H9 (cell line): ENCODE results near the gene TEKT3. TPM values are rescaled to one million over a fixed set of nuclear protein-coding genes. Genes with fewer than 3 reads are reported as not detected.

Source experiments
- DNase-seq: peaks from one replicate; pipeline ENCODE4 v3.0.0-alpha.2; 2017
- H2AFZ ChIP-seq: one replicate; pipeline ENCODE4 v1.6.1; 2013; ENCODE audit warnings: mild to moderate bottlenecking, low read length, control low read depth, moderate library complexity
- H2AK5ac ChIP-seq: 2 replicates; pipeline ENCODE4 v1.6.1; 2013; ENCODE audit warnings: low read length, control low read depth, mixed read lengths; ENCODE audit not compliant: insufficient read length
- H2BK120ac ChIP-seq: one replicate; pipeline ENCODE4 v1.6.1; 2013; ENCODE audit warnings: low read depth, mild to moderate bottlenecking, low read length, control low read depth, inconsistent platforms; ENCODE audit not compliant: poor library complexity, severe bottlenecking
- H2BK12ac ChIP-seq: 2 replicates; pipeline ENCODE4 v1.6.1; 2013; ENCODE audit warnings: low read length, control low read depth, mixed read lengths, low read depth; ENCODE audit not compliant: insufficient read length
- H2BK15ac ChIP-seq: 2 replicates; pipeline ENCODE4 v1.6.1; 2013; ENCODE audit warnings: low read depth, low read length, control low read depth
- H2BK20ac ChIP-seq: one replicate; pipeline ENCODE4 v1.6.1; 2013; ENCODE audit warnings: low read depth, mild to moderate bottlenecking, low read length, control low read depth, inconsistent platforms; ENCODE audit not compliant: poor library complexity, severe bottlenecking
- H2BK5ac ChIP-seq: 2 replicates; pipeline ENCODE4 v1.6.1; 2013; ENCODE audit warnings: low read length, control low read depth, mixed read lengths; ENCODE audit not compliant: insufficient read length
- H3K14ac ChIP-seq: 2 replicates; pipeline ENCODE4 v1.6.1; 2013; ENCODE audit warnings: low read length, control low read depth; ENCODE audit not compliant: insufficient read depth
- H3K18ac ChIP-seq: 2 replicates; pipeline ENCODE4 v1.6.1; 2013; ENCODE audit warnings: low read depth, mild to moderate bottlenecking, mixed read lengths, low read length, control low read depth; ENCODE audit not compliant: insufficient read length
- H3K23ac ChIP-seq: 2 replicates; pipeline ENCODE4 v1.6.1; 2013; ENCODE audit warnings: low read length, control low read depth, mixed read lengths, low read depth; ENCODE audit not compliant: insufficient read length
- H3K23me2 ChIP-seq: 2 replicates; pipeline ENCODE4 v1.6.1; 2013; ENCODE audit warnings: low read depth, mild to moderate bottlenecking, mixed read lengths, low read length, control low read depth; ENCODE audit not compliant: insufficient read length, poor library complexity, severe bottlenecking
- H3K27ac ChIP-seq: 2 replicates; pipeline ENCODE4 v1.5.1; 2013; ENCODE audit warnings: low read length, control low read depth, mixed read lengths, low read depth; ENCODE audit not compliant: insufficient read length
- H3K27me3 ChIP-seq: 2 replicates; pipeline ENCODE4 v1.6.1; 2013; ENCODE audit warnings: low read length, control low read depth, inconsistent platforms; ENCODE audit not compliant: insufficient read depth
- H3K4ac ChIP-seq: 2 replicates; pipeline ENCODE4 v1.6.1; 2013; ENCODE audit warnings: low read depth, mild to moderate bottlenecking, control low read depth, inconsistent platforms, low read length, moderate library complexity
- H3K4me1 ChIP-seq: 2 replicates; pipeline ENCODE4 v1.6.1; 2013; ENCODE audit warnings: low read length, control low read depth, inconsistent platforms; ENCODE audit not compliant: insufficient read depth
- H3K4me2 ChIP-seq: 2 replicates; pipeline ENCODE4 v1.6.1; 2013; ENCODE audit warnings: low read length, control low read depth, mixed read lengths; ENCODE audit not compliant: insufficient read length, insufficient read depth
- H3K56ac ChIP-seq: 2 replicates; pipeline ENCODE4 v1.6.1; 2013; ENCODE audit warnings: low read depth, mild to moderate bottlenecking, mixed read lengths, low read length, control low read depth; ENCODE audit not compliant: insufficient read length
- H3K79me1 ChIP-seq: 2 replicates; pipeline ENCODE4 v1.6.1; 2013; ENCODE audit warnings: low read depth, mild to moderate bottlenecking, moderate library complexity, low read length, control low read depth, inconsistent platforms; ENCODE audit not compliant: insufficient read depth, poor library complexity, severe bottlenecking
- H3K79me2 ChIP-seq: 2 replicates; pipeline ENCODE4 v1.6.1; 2013; ENCODE audit warnings: low read length, control low read depth, inconsistent platforms; ENCODE audit not compliant: insufficient read depth
- H3K9ac ChIP-seq: 2 replicates; pipeline ENCODE4 v1.6.1; 2013; ENCODE audit warnings: low read length, control low read depth, mixed read lengths; ENCODE audit not compliant: insufficient read length; ENCODE audit errors: extremely low read depth
- H3K9me3 ChIP-seq: one replicate; pipeline ENCODE4 v1.6.1; 2013; ENCODE audit warnings: low read depth, low read length, inconsistent platforms; ENCODE audit not compliant: control insufficient read depth
- H3T11ph ChIP-seq: one replicate; pipeline ENCODE4 v1.6.1; 2013; ENCODE audit warnings: mild to moderate bottlenecking, low read length, control low read depth, inconsistent platforms
- H4K20me1 ChIP-seq: one replicate; pipeline ENCODE4 v1.6.1; 2013; ENCODE audit not compliant: control insufficient read depth, insufficient read length, insufficient read depth
- H4K5ac ChIP-seq: 2 replicates; pipeline ENCODE4 v1.6.1; 2013; ENCODE audit warnings: low read depth, mild to moderate bottlenecking, mixed read lengths, low read length, control low read depth; ENCODE audit not compliant: insufficient read length
- H4K8ac ChIP-seq: replicated peaks from 2 replicates; pipeline ENCODE4 v1.6.1; 2013; ENCODE audit warnings: low read length, control low read depth, mixed read lengths, low read depth; ENCODE audit not compliant: insufficient read length
- H4K91ac ChIP-seq: 2 replicates; pipeline ENCODE4 v1.6.1; 2013; ENCODE audit warnings: low read depth, mild to moderate bottlenecking, moderate library complexity, mixed read lengths, low read length, control low read depth; ENCODE audit not compliant: insufficient read length
- H3K27ac Mint-ChIP-seq, 3 experiments: 2 replicates in 2 of 3; 3 replicates in 1 of 3; pipeline ENCODE4 v1.8.0; 2020 to 2021; ENCODE audit warnings: mixed read lengths in 3 of 3, mild to moderate bottlenecking in 1 of 3, moderate library complexity in 1 of 3
- H3K27me3 Mint-ChIP-seq: 2 replicates; pipeline ENCODE4 v1.8.0; 2021; ENCODE audit warnings: low read depth, mild to moderate bottlenecking, moderate library complexity, mixed read lengths
- H3K36me3 Mint-ChIP-seq, 3 experiments: 2 replicates in 2 of 3; 3 replicates in 1 of 3; pipeline ENCODE4 v1.8.0; 2020 to 2021; ENCODE audit warnings: low read depth in 3 of 3, mixed read lengths in 3 of 3; ENCODE audit not compliant: insufficient read depth in 1 of 3
- H3K4me1 Mint-ChIP-seq, 2 experiments: 2 replicates each; pipeline ENCODE4 v1.8.0; 2020; ENCODE audit warnings: mixed read lengths in 2 of 2
- H3K4me3 Mint-ChIP-seq, 2 experiments: 2 replicates in 1 of 2; 3 replicates in 1 of 2; pipeline ENCODE4 v1.8.0; 2020 to 2021; ENCODE audit warnings: mild to moderate bottlenecking in 2 of 2, mixed read lengths in 2 of 2, moderate library complexity in 1 of 2
- H3K9me3 Mint-ChIP-seq, 2 experiments: 2 replicates in 1 of 2; 3 replicates in 1 of 2; pipeline ENCODE4 v1.8.0; 2020; ENCODE audit warnings: mild to moderate bottlenecking in 2 of 2, mixed read lengths in 2 of 2, moderate library complexity in 1 of 2
- WGBS: extraction: QIAGEN DNeasy Blood & Tissue Kit; methylation state at CpG from one replicate; pipeline ENCODE4 v1.1.7; 2013; ENCODE audit warnings: missing lambda C conversion rate, low lambda C conversion rate, mixed read lengths; ENCODE audit not compliant: insufficient read length; ENCODE audit errors: extremely low coverage; 5-methylcytosine and 5-hydroxymethylcytosine counted together
- total RNA-seq: library from RNA; stranded (reverse); gene quantifications from 2 replicates; pipeline ENCODE4 v1.2.1, GENCODE V29; 2021
- TF ChIP-seq, protein P1 (sequence below): fragments of 200-600 bp; sonication (generic); conservative IDR thresholded peaks from 3 replicates; pipeline ENCODE4 v1.8.0; 2021; ENCODE audit warnings: antibody characterized with exemption, mild to moderate bottlenecking

Gene TEKT3
- total RNA-seq, 1 experiment from 2014 or later: 0.42 TPM

DNA sequence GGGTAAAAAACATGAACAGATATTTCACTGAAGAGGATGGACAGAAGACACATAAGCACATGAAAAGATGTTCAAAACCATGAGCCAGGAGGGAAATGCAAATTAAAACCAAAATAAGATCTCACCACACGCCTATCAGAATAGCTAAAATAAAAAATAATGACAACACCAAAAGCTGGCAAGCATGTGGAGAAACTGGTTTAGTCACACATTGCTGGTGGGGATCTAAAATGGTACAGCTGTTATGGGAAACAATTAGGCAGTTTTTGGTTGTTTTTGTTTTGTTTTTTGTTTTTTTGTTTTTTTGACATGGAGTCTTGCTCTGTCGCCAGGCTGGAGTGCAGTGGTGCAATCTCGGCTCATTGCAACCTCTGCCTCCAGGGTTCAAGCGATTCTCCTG, 44.7 kb upstream of the TEKT3 start:
- no peak overlapping the region for H3T11ph ChIP-seq
- no peak overlapping the region for H2AFZ ChIP-seq
- no peak overlapping the region for H4K5ac ChIP-seq
- no peak overlapping the region for H3K4ac ChIP-seq
- no peaks in the 10 kb centered on the region for H3K27me3 ChIP-seq
- H3K27me3 Mint-ChIP-seq: peaks cover 6% of the 10 kb centered on the region
- H3K56ac ChIP-seq: no peak overlapping the region
- H2AK5ac ChIP-seq: no peak overlapping the region
- H3K4me1 Mint-ChIP-seq: peaks cover 9% of the 10 kb centered on the region in 2 experiments
- H3K4me1 ChIP-seq: peaks cover 3% of the 10 kb centered on the region; the same call in 1 of the 2 replicates
- H3K18ac ChIP-seq: no peak overlapping the region
- H3K9me3 ChIP-seq: no peaks in the 10 kb centered on the region
- no peaks in the 10 kb centered on the region for H4K20me1 ChIP-seq
- H3K4me2 ChIP-seq: no peak overlapping the region
- H2BK120ac ChIP-seq: no peak overlapping the region
- no peak overlapping the region for H2BK5ac ChIP-seq
- H2BK15ac ChIP-seq: no peak overlapping the region
- no peaks in the 10 kb centered on the region for H3K79me2 ChIP-seq
- no peak overlapping the region for H3K9ac ChIP-seq
- no peak for DNase-seq
- no peak overlapping the region for H2BK20ac ChIP-seq
- no peaks in the 10 kb centered on the region; a peak in 1 of 5 replicates for H3K9me3 Mint-ChIP-seq
- H3K14ac ChIP-seq: no peak overlapping the region
- H3K36me3 Mint-ChIP-seq: no peaks in the 10 kb centered on the region
- H4K8ac ChIP-seq: no peak overlapping the region
- H3K27ac Mint-ChIP-seq: no peak overlapping the region
- TF ChIP-seq, protein P1, sequence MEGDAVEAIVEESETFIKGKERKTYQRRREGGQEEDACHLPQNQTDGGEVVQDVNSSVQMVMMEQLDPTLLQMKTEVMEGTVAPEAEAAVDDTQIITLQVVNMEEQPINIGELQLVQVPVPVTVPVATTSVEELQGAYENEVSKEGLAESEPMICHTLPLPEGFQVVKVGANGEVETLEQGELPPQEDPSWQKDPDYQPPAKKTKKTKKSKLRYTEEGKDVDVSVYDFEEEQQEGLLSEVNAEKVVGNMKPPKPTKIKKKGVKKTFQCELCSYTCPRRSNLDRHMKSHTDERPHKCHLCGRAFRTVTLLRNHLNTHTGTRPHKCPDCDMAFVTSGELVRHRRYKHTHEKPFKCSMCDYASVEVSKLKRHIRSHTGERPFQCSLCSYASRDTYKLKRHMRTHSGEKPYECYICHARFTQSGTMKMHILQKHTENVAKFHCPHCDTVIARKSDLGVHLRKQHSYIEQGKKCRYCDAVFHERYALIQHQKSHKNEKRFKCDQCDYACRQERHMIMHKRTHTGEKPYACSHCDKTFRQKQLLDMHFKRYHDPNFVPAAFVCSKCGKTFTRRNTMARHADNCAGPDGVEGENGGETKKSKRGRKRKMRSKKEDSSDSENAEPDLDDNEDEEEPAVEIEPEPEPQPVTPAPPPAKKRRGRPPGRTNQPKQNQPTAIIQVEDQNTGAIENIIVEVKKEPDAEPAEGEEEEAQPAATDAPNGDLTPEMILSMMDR: no peak
- H3K27ac ChIP-seq: no peak overlapping the region
- no peaks in the 10 kb centered on the region for H3K79me1 ChIP-seq
- no peak overlapping the region for H2BK12ac ChIP-seq
- H3K23me2 ChIP-seq: no peaks in the 10 kb centered on the region
- H3K23ac ChIP-seq: no peak overlapping the region
- H3K4me3 Mint-ChIP-seq: no peak overlapping the region
- WGBS: no CpG with 5 or more reads among the region's 4 CpGs
- H4K91ac ChIP-seq: no peak overlapping the region
